HG03064 (cell line): ENCODE results near the gene CDPF1.
"Not testable (repeated sequence)": the region's sequence is repeated elsewhere in the genome, so short reads cannot be mapped to it uniquely, and the experiment has no call there.

Source experiments
- ATAC-seq: cut with Tn5 transposase; IDR thresholded peaks from one replicate; pipeline ENCODE4 v1.9.1; 2021; ENCODE audit warnings: low read depth; ENCODE audit not compliant: unreplicated experiment

Gene CDPF1

GRCh38 chr22:46229701-46230100 is 20.4 kb downstream of the CDPF1 start:
- ATAC-seq: no peak

- ATAC-seq: no peak
These were observed 23.5 kb downstream of the CDPF1 start for GRCh38 chr22:46226577-46226976.

- ATAC-seq: no peak
These were observed 24.5 kb downstream of the CDPF1 start for GRCh38 chr22:46225631-46226030.

- no peak for ATAC-seq
These were observed 25.2 kb downstream of the CDPF1 start for GRCh38 chr22:46224898-46225290.

- no peak for ATAC-seq
These were observed 25.8 kb downstream of the CDPF1 start for GRCh38 chr22:46224044-46224897.

- ATAC-seq: no peak
These were observed 29.2 kb downstream of the CDPF1 start for GRCh38 chr22:46220921-46221320.

GRCh38 chr22:46219636-46220035 is 30.5 kb downstream of the CDPF1 start:
- no peak for ATAC-seq

GRCh38 chr22:46214616-46215015 is 35.5 kb downstream of the CDPF1 start:
- ATAC-seq: no peak

- ATAC-seq: no peak
These were observed 35.9 kb downstream of the CDPF1 start for GRCh38 chr22:46214149-46214548.

GRCh38 chr22:46213052-46213451 is 37.0 kb downstream of the CDPF1 start:
- ATAC-seq: no peak

- no peak for ATAC-seq
These were observed 37.9 kb downstream of the CDPF1 start for GRCh38 chr22:46212195-46212594.

- ATAC-seq: no peak
These were observed 40.8 kb downstream of the CDPF1 start for GRCh38 chr22:46209262-46209661.

- no peak for ATAC-seq
These were observed 46.5 kb downstream of the CDPF1 start for GRCh38 chr22:46203601-46203980.

- no peak for ATAC-seq
These were observed 47.0 kb downstream of the CDPF1 start for GRCh38 chr22:46202897-46203600.

GRCh38 chr22:46201059-46201757 is 48.9 kb downstream of the CDPF1 start:
- ATAC-seq: no peak

GRCh38 chr22:46198806-46199205 is 51.3 kb downstream of the CDPF1 start:
- ATAC-seq: not testable (repeated sequence)

GRCh38 chr22:46198274-46198673 is 51.8 kb downstream of the CDPF1 start:
- ATAC-seq: no peak

GRCh38 chr22:46196278-46196677 is 53.8 kb downstream of the CDPF1 start:
- no peak for ATAC-seq

GRCh38 chr22:46195487-46196165 is 54.5 kb downstream of the CDPF1 start:
- no peak for ATAC-seq
